Stomach smooth muscle (tissue), 2 donors: ENCODE results near the gene FGFR2.
A peak's percentile ranks its signal among the peaks of the same experiment; 100 is the strongest.

Source experiments
- H3K27ac ChIP-seq: one replicate; pipeline ENCODE4 v1.7.0; 2013; ENCODE audit warnings: mild to moderate bottlenecking, low read length, inconsistent platforms
- H3K27me3 ChIP-seq, 2 donors: one replicate each; pipeline ENCODE4 v1.7.0; 2013; ENCODE audit warnings: low read length in 2 of 2; ENCODE audit not compliant: insufficient read depth in 2 of 2, control insufficient read depth in 1 of 2
- H3K36me3 ChIP-seq, 2 donors: one replicate each; pipeline ENCODE4 v1.7.0; 2013; ENCODE audit warnings: low read length in 2 of 2; ENCODE audit not compliant: control insufficient read depth in 2 of 2, insufficient read depth in 2 of 2
- H3K4me1 ChIP-seq: one replicate; pipeline ENCODE4 v1.7.0; 2013; ENCODE audit warnings: low read length; ENCODE audit not compliant: control insufficient read depth, insufficient read depth
- H3K4me3 ChIP-seq, 2 donors: one replicate each; pipeline ENCODE4 v1.7.0; 2013; ENCODE audit warnings: low read length in 2 of 2
- H3K9ac ChIP-seq, 2 donors: one replicate each; pipeline ENCODE4 v1.7.0; 2013; ENCODE audit warnings: low read length in 2 of 2, mild to moderate bottlenecking in 1 of 2
- H3K9me3 ChIP-seq, 2 donors: one replicate each; pipeline ENCODE4 v1.7.0; 2013; ENCODE audit warnings: low read length in 2 of 2; ENCODE audit not compliant: control insufficient read depth in 2 of 2
- donor health status: healthy.
- donor health status: Pancreatic carcinoma.

The FGFR2 gene

DNA sequence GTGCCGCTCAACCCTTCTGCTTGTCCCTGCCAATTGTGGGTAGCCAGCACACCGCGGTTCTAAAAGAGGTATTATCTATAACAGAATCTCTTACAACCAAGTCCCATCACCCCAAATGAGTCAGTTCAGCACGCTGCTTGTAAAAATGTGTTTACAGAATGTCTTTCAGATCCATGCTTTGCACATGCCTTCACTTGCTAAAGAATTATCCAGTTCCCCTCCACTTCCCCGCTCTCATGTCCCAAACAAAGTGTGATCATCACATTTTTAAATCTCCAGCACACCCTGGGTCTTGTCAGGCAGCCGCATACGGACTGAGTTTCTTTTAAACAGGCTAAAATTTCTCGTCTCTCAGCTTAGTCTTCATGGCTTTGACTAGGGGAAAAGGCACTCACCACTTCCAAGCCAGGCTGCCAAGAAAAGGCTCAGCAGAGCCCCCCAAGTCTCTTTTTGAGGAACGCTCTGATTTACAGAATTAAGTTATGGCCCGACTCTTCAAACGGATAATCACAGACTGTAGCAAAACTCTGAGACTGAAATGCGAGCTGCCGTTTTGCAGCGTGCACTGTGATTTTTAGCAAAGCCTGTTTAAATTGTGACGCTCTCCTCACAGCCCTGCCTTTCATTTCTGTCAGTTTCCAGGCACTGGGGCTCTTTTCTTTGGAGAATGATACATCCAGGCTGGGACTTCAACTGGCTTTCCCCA is 29.8 kb upstream of the FGFR2 start:
- Histone ChIP-seq H3K27me3 (peaks cover 0 to 2% of the 10 kb centered on the region in 2 donors), H3K9ac (peak overlapping the region; percentile 36 to 48), H3K27ac (peak overlapping the region; percentile 80), H3K9me3 (no peaks in the 10 kb centered on the region), H3K36me3 (no peaks in the 10 kb centered on the region), H3K4me1 (peaks cover 42% of the 10 kb centered on the region), H3K4me3 (peak overlapping the region; percentile 29 to 59)

GRCh38 chr10:121624836-121625486 is 26.7 kb upstream of the FGFR2 start:
- Histone ChIP-seq H3K27me3 (peaks cover 0 to 2% of the 10 kb centered on the region in 2 donors), H3K4me1 (peaks cover 29% of the 10 kb centered on the region), H3K4me3 (peak overlapping the region in 1 of 2 donors; percentile 44), H3K9me3 (no peaks in the 10 kb centered on the region), H3K36me3 (no peaks in the 10 kb centered on the region), H3K27ac (peak overlapping the region; percentile 31), H3K9ac (no peak overlapping the region)

GRCh38 chr10:121618906-121619305 is 20.7 kb upstream of the FGFR2 start:
- H3K9ac ChIP-seq: no peak overlapping the region
- H3K27ac ChIP-seq: no peak overlapping the region
- no peaks in the 10 kb centered on the region for H3K9me3 ChIP-seq
- no peaks in the 10 kb centered on the region for H3K27me3 ChIP-seq
- H3K4me1 ChIP-seq: peaks cover 5% of the 10 kb centered on the region
- H3K4me3 ChIP-seq: no peak overlapping the region
- H3K36me3 ChIP-seq: no peaks in the 10 kb centered on the region

GRCh38 chr10:121617176-121617575 is 18.9 kb upstream of the FGFR2 start:
- Histone ChIP-seq H3K9me3 (no peaks in the 10 kb centered on the region), H3K9ac (no peak overlapping the region), H3K27me3 (no peaks in the 10 kb centered on the region), H3K4me3 (no peak overlapping the region), H3K36me3 (no peaks in the 10 kb centered on the region), H3K27ac (no peak overlapping the region), H3K4me1 (peaks cover 5% of the 10 kb centered on the region)

- Histone ChIP-seq H3K36me3 (no peaks in the 10 kb centered on the region), H3K27ac (no peak overlapping the region), H3K9me3 (no peaks in the 10 kb centered on the region), H3K9ac (no peak overlapping the region), H3K27me3 (no peaks in the 10 kb centered on the region), H3K4me1 (peaks cover 5% of the 10 kb centered on the region), H3K4me3 (no peak overlapping the region)
These were observed 18.0 kb upstream of the FGFR2 start for GRCh38 chr10:121616291-121616690.

GRCh38 chr10:121615836-121616235 is 17.6 kb upstream of the FGFR2 start:
- H3K9me3 ChIP-seq: no peaks in the 10 kb centered on the region
- peaks cover 5% of the 10 kb centered on the region for H3K4me1 ChIP-seq
- H3K27ac ChIP-seq: no peak overlapping the region
- H3K36me3 ChIP-seq: no peaks in the 10 kb centered on the region
- H3K4me3 ChIP-seq: no peak overlapping the region
- no peak overlapping the region for H3K9ac ChIP-seq
- no peaks in the 10 kb centered on the region for H3K27me3 ChIP-seq

DNA sequence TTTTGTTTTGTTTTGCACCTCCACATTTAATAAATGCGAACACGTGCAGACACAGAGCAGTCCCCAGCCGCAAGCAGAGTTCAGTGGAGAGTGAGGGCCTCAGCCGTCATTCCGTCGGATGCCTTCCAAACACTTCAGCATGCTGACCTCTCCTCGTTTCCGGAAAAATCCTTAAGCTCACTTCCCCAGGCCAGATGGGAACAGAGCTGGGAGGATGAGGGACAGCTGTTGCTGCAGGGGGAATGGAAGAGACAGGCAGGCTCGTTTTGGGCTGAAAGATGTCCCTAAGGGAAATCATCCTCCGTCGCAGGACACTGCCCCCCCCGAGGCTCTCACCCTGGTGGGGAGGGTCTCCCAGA is 17.2 kb upstream of the FGFR2 start:
- Histone ChIP-seq H3K27ac (no peak overlapping the region), H3K36me3 (no peaks in the 10 kb centered on the region), H3K27me3 (no peaks in the 10 kb centered on the region), H3K9me3 (no peaks in the 10 kb centered on the region), H3K4me1 (peaks cover 5% of the 10 kb centered on the region), H3K4me3 (no peak overlapping the region), H3K9ac (no peak overlapping the region)

DNA sequence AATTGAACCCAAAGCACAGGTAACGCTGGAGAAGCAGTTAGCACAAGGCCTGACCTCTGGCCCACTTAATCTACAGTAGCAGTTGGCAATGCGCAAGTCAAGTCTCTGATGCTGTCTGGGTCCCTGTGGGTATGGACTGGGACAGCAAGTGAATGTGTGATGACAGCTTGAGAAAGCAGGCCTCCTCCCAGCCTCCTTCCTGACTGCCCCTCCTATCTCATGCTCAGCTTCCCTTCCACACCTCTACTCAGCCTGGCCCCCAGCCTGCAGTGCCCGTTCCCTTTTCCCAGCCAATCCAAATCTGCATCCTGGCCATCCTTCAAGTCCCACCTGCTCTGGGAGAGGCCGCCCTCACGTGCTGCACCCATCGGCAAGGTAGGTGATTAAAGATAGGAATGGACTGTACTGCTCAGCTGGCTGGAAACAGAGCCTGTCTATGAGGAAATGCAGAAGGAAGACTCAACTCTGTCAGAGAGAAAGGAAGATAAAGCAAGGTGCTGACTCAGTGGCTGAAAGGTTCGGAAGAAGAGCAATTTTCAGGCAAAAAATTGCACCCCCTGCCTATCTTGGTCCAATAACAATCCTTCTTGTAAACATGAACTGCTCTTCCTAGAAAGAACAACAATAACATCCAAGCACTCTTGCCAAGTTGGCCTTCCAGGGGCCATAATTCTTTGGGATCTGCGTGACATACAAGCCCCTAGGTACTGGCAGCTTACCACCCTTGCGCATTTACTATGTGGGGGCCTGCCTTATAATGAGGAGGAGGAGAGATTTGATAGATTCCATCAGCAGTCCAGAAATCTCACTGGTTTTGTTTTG is 16.6 kb upstream of the FGFR2 start:
- H3K9me3 ChIP-seq: no peaks in the 10 kb centered on the region
- no peak overlapping the region for H3K9ac ChIP-seq
- peaks cover 5% of the 10 kb centered on the region for H3K4me1 ChIP-seq
- H3K27me3 ChIP-seq: no peaks in the 10 kb centered on the region
- H3K27ac ChIP-seq: no peak overlapping the region
- no peaks in the 10 kb centered on the region for H3K36me3 ChIP-seq
- no peak overlapping the region for H3K4me3 ChIP-seq

GRCh38 chr10:121613456-121613855 is 15.2 kb upstream of the FGFR2 start:
- no peaks in the 10 kb centered on the region for H3K9me3 ChIP-seq
- no peak overlapping the region for H3K4me3 ChIP-seq
- no peak overlapping the region for H3K9ac ChIP-seq
- H3K4me1 ChIP-seq: peaks cover 9% of the 10 kb centered on the region
- H3K36me3 ChIP-seq: no peaks in the 10 kb centered on the region
- no peak overlapping the region for H3K27ac ChIP-seq
- no peaks in the 10 kb centered on the region for H3K27me3 ChIP-seq

- Histone ChIP-seq H3K36me3 (no peaks in the 10 kb centered on the region), H3K9me3 (no peaks in the 10 kb centered on the region), H3K9ac (no peak overlapping the region), H3K4me3 (no peak overlapping the region), H3K27ac (no peak overlapping the region), H3K27me3 (no peaks in the 10 kb centered on the region), H3K4me1 (peaks cover 11% of the 10 kb centered on the region)
These were observed 13.3 kb upstream of the FGFR2 start for GRCh38 chr10:121611393-121612159.
